ENCODE results near the gene TNXB. TPM values are rescaled to one million over a fixed set of nuclear protein-coding genes. Genes with fewer than 3 reads are reported as not detected.

TNXB gene
- total and polyA plus RNA-seq, 9 of the 15 experiments (the other 6 are each of a cell fraction or from before 2014, with no cell fraction given), result 0.14 to 28.1 (median 12.4) TPM

GRCh38 chr6:32047855-32048766, 61.0 kb downstream of the TNXB start (continued):
- peak; percentile 91 to 97 (median 91) for TF ChIP-seq CTCF (IDR thresholded peaks at IDR 0.05 in 2 of 3, conservative IDR thresholded peaks at IDR 0.05 in 1 of 3; ENCODE audit: insufficient read depth in 2 of 3, low read depth in 1 of 3, low read length in 3 of 3)
- no peak for TF ChIP-seq C11orf30 (IDR thresholded peaks at IDR 0.05; ENCODE audit: low read depth)
- peak; percentile 79; the same call in 1 of the 2 replicates for TF ChIP-seq NR2C2 (CRISPR knock-in tag; IDR thresholded peaks at IDR 0.05)
- no peak for TF ChIP-seq NR2C2 (tag; IDR thresholded peaks at IDR 0.05)
- no peak for TF ChIP-seq DDX20 (tag; IDR thresholded peaks at IDR 0.05; ENCODE audit: low read depth)
- peak; percentile 34 for TF ChIP-seq HNRNPLL (IDR thresholded peaks at IDR 0.05; ENCODE audit: low read depth, low read length, poor library complexity, severe bottlenecking)
- TF ChIP-seq ATF6 (CRISPR knock-in tag; IDR thresholded peaks at IDR 0.05), result no peak
- TF ChIP-seq FOXA3 (CRISPR knock-in tag; conservative IDR thresholded peaks at IDR 0.05 in 1 of 2, IDR thresholded peaks at IDR 0.05 in 1 of 2), result no peak
- TF ChIP-seq E2F1 (CRISPR knock-in tag; IDR thresholded peaks at IDR 0.05), result peak; percentile 73
- no peak for TF ChIP-seq LEF1 (IDR thresholded peaks at IDR 0.05)
- TF ChIP-seq YBX1 (IDR thresholded peaks at IDR 0.05), result no peak
- TF ChIP-seq NCOA4 (IDR thresholded peaks at IDR 0.05; ENCODE audit: partially characterized antibody), result no peak
- peak; percentile 75; the same call in 1 of the 2 replicates for TF ChIP-seq RB1 (IDR thresholded peaks at IDR 0.05; ENCODE audit: low read depth)
- TF ChIP-seq GATA2 (CRISPR knock-in tag; IDR thresholded peaks at IDR 0.05), result no peak
- 0 out of 2 replicates have a peak, but pooled peaks have one; percentile 15 for TF ChIP-seq ZBTB43 (CRISPR knock-in tag; IDR thresholded peaks at IDR 0.05)
- TF ChIP-seq KLF13 (tag; IDR thresholded peaks at IDR 0.05; ENCODE audit: borderline replicate concordance, low read depth), result no peak
- TF ChIP-seq FOXA1 (IDR thresholded peaks at IDR 0.05; ENCODE audit: borderline replicate concordance), result no peak
- no peak for TF ChIP-seq ZSCAN32 (CRISPR knock-in tag; IDR thresholded peaks at IDR 0.05)
- TF ChIP-seq RBM34 (IDR thresholded peaks at IDR 0.05; ENCODE audit: borderline replicate concordance, insufficient read depth, low read length), result no peak
- TF ChIP-seq SMAD4 (CRISPR knock-in tag; conservative IDR thresholded peaks at IDR 0.05), result peak; percentile 49; the same call in 1 of the 2 replicates
- no peak for TF ChIP-seq DNMT1 (IDR thresholded peaks at IDR 0.05)

All from K562 (cell line).